T-helper 2 cell treated with Interferon-gamma antibody and Interleukin-4, amounts not matched to agents 5 μg/mL and 100 μg/mL, for 36 hours (primary cell): ENCODE data around the gene TTC17.

Experiments used
- DNase-seq: peaks from one replicate; pipeline ENCODE4 v3.0.0; 2021; ENCODE audit warnings: low spot score
- H3K27ac Mint-ChIP-seq: one replicate; pipeline ENCODE4 v1.8.0; 2021; ENCODE audit warnings: mild to moderate bottlenecking, mixed read lengths
- H3K27me3 Mint-ChIP-seq: one replicate; pipeline ENCODE4 v1.8.0; 2021; ENCODE audit warnings: low read depth, mixed read lengths
- H3K36me3 Mint-ChIP-seq: one replicate; pipeline ENCODE4 v1.8.0; 2021; ENCODE audit warnings: low read depth, mixed read lengths
- H3K4me1 Mint-ChIP-seq: one replicate; pipeline ENCODE4 v1.8.0; 2021; ENCODE audit warnings: low read depth, mixed read lengths
- H3K4me3 Mint-ChIP-seq: one replicate; pipeline ENCODE4 v1.8.0; 2022; ENCODE audit warnings: mild to moderate bottlenecking, moderate library complexity, mixed read lengths
- H3K9me3 Mint-ChIP-seq: one replicate; pipeline ENCODE4 v1.8.0; 2021; ENCODE audit warnings: mixed read lengths

Gene TTC17

DNA sequence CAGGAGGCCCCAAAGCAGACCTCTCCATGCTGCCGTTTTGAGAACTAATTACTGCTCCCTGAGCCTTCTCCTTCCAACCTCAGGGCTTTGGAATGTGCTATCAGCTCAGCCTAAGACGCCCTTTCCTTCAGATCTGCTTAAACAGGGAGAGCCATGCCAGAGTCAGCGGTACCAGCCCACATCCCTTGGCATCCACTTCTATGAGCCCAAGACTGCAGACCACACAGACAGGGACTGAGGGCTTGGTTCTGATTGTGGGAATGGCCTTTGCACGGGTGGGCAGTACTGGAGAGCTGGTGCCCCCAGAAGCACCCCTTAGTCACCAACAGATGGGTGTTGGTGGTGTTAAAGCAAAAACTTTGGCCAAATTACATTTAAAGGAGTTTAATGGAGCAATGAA, 146.5 kb downstream of the TTC17 start:
- DNase-seq, result no peak
- H3K9me3 Mint-ChIP-seq, result no peaks in the 10 kb centered on the region
- peaks cover 6% of the 10 kb centered on the region for H3K27me3 Mint-ChIP-seq
- H3K36me3 Mint-ChIP-seq, result no peaks in the 10 kb centered on the region
- H3K4me1 Mint-ChIP-seq, result peaks cover 11% of the 10 kb centered on the region
- no peak overlapping the region for H3K4me3 Mint-ChIP-seq
- no peak overlapping the region for H3K27ac Mint-ChIP-seq

DNA sequence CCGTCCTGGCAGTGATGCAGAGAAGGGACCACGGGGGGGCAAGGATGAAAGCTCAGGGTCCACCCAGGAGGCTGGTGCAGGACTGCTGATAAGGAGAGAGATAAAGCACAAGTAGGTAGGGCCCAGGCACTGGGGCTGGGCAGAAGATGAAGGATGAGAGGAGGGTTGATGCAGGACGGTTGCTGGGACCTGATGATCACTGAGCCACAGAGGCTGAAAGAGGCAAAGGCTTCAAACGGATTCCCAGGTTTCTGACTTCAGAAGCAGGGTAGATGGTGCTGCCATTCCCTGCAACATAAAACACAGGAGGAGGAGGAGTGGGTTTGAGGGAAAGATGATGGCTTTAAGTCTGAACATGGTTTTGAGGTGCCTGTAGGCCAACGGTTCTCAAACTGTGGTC, 148.5 kb downstream of the TTC17 start:
- Mint-ChIP-seq H3K36me3 (no peaks in the 10 kb centered on the region), H3K4me3 (no peak overlapping the region), H3K9me3 (no peaks in the 10 kb centered on the region), H3K4me1 (peaks cover 11% of the 10 kb centered on the region), H3K27ac (no peak overlapping the region), H3K27me3 (peaks cover 3% of the 10 kb centered on the region)
- DNase-seq, result no peak

DNA sequence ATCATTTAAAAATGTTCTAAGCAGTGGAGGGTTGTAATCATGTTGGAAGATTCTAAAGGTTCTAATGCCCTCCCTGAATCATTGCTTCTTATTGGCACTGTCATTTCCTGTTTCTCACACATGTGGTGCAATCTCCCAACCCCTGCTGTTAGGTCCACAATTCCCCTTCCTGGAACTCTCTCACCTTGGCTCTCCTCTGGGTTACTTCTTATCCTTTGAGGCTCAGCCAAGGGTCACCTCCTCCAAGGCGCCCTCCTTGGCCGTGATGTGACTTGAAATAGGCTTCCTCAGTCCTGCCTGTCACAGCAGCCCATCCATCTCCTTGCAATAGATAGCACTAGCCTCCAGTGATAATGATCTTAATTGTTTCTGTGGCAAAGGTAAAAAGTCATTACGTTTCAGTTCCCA, 149.8 kb downstream of the TTC17 start:
- H3K27ac Mint-ChIP-seq, result no peak overlapping the region
- no peaks in the 10 kb centered on the region for H3K36me3 Mint-ChIP-seq
- H3K9me3 Mint-ChIP-seq, result no peaks in the 10 kb centered on the region
- DNase-seq, result no peak
- peaks cover 3% of the 10 kb centered on the region for H3K27me3 Mint-ChIP-seq
- peaks cover 11% of the 10 kb centered on the region for H3K4me1 Mint-ChIP-seq
- no peak overlapping the region for H3K4me3 Mint-ChIP-seq

- Mint-ChIP-seq H3K4me3 (no peak overlapping the region), H3K36me3 (no peaks in the 10 kb centered on the region), H3K9me3 (no peaks in the 10 kb centered on the region), H3K4me1 (peaks cover 11% of the 10 kb centered on the region), H3K27ac (no peak overlapping the region), H3K27me3 (peaks cover 3% of the 10 kb centered on the region)
- DNase-seq, result no peak
Observed at GRCh38 chr11:43511959-43512358, 153.2 kb downstream of the TTC17 start.

GRCh38 chr11:43515090-43515489, 156.4 kb downstream of the TTC17 start:
- Mint-ChIP-seq H3K4me3 (no peak overlapping the region), H3K4me1 (no peaks in the 10 kb centered on the region), H3K36me3 (no peaks in the 10 kb centered on the region), H3K27me3 (peaks cover 3% of the 10 kb centered on the region), H3K9me3 (peaks cover under 1% of the 10 kb centered on the region), H3K27ac (no peak overlapping the region)
- DNase-seq, result no peak

DNA sequence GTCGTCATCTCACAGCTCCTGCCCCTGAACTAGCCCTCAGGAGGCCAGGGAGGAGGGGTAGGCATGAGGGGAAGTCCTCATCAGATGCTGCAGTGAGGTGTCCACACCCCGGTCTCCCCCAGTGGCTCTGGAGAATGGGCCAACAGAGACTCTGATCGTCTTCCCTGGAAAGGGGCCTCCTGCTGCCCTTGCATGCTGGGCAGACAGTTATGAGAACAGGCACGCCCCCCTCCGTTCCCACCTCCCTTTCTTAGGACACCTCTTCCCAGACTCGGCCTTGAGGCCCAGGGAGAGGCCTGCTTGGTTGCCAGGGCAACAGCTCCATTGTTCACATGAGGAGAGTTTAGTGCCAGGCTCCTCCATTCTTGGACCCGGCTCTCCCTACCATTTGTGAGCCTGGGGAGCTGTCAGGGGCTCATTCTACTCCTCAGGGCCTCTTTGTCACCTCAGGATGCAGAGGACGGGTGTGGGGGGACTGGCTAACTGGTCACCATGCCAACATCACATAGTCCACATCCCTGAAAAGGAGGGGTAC, 157.7 kb downstream of the TTC17 start:
- Mint-ChIP-seq H3K27me3 (no peaks in the 10 kb centered on the region), H3K4me3 (no peak overlapping the region), H3K4me1 (no peaks in the 10 kb centered on the region), H3K27ac (no peak overlapping the region), H3K9me3 (peaks cover 14% of the 10 kb centered on the region), H3K36me3 (no peaks in the 10 kb centered on the region)
- no peak for DNase-seq

DNA sequence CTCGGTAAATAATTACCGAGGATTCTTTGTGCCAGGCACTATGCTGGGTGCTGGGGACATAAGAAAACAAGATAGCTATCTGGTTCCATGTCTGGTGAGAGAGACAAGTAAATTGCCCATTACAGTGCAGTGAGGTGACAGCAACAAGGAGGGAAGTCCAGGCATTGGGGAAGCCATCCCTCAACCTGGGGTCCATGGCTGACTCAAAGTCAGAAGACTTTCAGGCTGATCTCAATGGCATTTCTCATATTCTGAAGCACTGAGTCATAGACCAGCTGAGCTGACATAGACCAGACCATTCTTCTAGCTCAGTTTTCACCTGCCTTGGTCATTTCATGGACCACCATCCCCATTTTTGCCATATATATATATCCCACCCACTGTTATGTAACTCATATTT, 158.8 kb downstream of the TTC17 start:
- Mint-ChIP-seq H3K4me1 (no peaks in the 10 kb centered on the region), H3K27me3 (no peaks in the 10 kb centered on the region), H3K36me3 (no peaks in the 10 kb centered on the region), H3K9me3 (peaks cover 14% of the 10 kb centered on the region), H3K4me3 (no peak overlapping the region), H3K27ac (no peak overlapping the region)
- DNase-seq, result no peak

- Mint-ChIP-seq H3K4me1 (no peaks in the 10 kb centered on the region), H3K4me3 (no peak overlapping the region), H3K36me3 (no peaks in the 10 kb centered on the region), H3K27me3 (no peaks in the 10 kb centered on the region), H3K27ac (no peak overlapping the region), H3K9me3 (peaks cover 14% of the 10 kb centered on the region)
- DNase-seq, result no peak
Observed at GRCh38 chr11:43518408-43519160, 159.9 kb downstream of the TTC17 start.

DNA sequence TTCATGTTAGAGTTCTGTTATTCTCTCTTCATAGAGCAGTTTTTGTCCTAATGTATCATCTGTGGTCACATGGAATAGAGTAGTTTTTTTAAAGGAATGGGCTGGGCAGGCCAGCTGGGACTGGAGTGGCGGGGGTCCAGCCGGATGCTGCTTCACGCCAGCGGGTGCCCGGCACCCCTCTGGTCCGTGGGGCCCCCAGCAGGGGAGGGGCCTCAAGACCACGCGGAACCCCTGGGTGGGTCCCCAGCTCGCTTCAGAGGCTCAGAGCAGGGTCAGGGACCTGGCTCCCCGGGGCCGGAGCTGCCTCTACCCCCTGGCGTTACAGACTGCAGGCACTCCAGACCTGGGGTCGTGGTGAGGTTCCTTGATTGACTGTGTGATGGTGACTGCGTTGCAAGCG, 162.8 kb downstream of the TTC17 start:
- Mint-ChIP-seq H3K36me3 (no peaks in the 10 kb centered on the region), H3K27me3 (no peaks in the 10 kb centered on the region), H3K27ac (no peak overlapping the region), H3K4me3 (no peak overlapping the region), H3K4me1 (no peaks in the 10 kb centered on the region), H3K9me3 (peaks cover 14% of the 10 kb centered on the region)
- no peak for DNase-seq

DNA sequence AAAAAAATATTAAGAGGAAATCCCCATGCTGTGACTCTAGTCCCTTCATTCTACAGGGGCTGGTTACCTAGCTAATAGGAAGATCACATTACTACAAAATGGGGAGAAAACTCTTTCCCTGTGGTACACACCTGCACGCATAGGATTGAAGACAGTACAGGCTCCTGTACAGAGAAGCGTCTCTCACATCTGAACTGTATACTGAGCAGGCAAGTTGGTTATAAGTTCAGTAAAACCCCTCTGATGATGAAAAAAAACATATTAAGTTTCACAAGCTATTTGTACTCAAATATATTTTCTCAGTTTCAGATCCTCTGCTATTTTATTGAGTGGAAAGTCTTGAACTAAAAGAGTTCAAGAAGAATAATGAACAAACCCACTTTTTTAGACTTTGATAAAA, 164.9 kb downstream of the TTC17 start:
- Mint-ChIP-seq H3K27me3 (no peaks in the 10 kb centered on the region), H3K4me1 (no peaks in the 10 kb centered on the region), H3K4me3 (no peak overlapping the region), H3K27ac (no peak overlapping the region), H3K36me3 (no peaks in the 10 kb centered on the region), H3K9me3 (peaks cover 14% of the 10 kb centered on the region)
- no peak for DNase-seq

DNA sequence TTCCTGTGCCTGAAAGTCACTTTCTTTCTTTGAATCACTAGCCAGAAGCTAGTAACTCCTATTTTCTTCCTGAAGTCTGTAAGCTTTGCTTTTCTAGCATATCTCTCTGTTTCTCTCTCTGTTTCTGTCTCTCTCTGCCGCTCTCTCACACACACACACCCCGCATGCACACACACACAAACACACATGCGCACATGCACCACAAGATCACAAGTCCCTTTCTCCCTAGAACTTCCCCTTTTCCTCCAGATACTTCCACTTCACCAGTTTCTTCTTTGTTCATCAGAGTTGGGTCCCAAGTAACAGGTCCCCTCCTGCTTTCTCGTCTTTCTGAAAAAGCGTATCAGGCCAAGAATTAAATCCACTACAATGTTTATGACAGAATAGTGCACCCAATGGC, 173.3 kb downstream of the TTC17 start:
- H3K9me3 Mint-ChIP-seq, result no peaks in the 10 kb centered on the region
- no peaks in the 10 kb centered on the region for H3K36me3 Mint-ChIP-seq
- no peaks in the 10 kb centered on the region for H3K4me1 Mint-ChIP-seq

GRCh38 chr11:43537833-43538615, 179.3 kb downstream of the TTC17 start:
- no peaks in the 10 kb centered on the region for H3K36me3 Mint-ChIP-seq
- peaks cover 22% of the 10 kb centered on the region for H3K27me3 Mint-ChIP-seq
- no peak overlapping the region for H3K4me3 Mint-ChIP-seq
- DNase-seq, result no peak
- no peak overlapping the region for H3K27ac Mint-ChIP-seq
- H3K4me1 Mint-ChIP-seq, result no peaks in the 10 kb centered on the region
- H3K9me3 Mint-ChIP-seq, result no peaks in the 10 kb centered on the region

More for the DNA sequence above, 173.3 kb downstream of the TTC17 start:
- Mint-ChIP-seq H3K27ac (no peak overlapping the region), H3K4me3 (no peak overlapping the region), H3K27me3 (peaks cover 5% of the 10 kb centered on the region)
- DNase-seq, result no peak

- H3K4me1 Mint-ChIP-seq, result no peaks in the 10 kb centered on the region
- H3K27me3 Mint-ChIP-seq, result peaks cover 28% of the 10 kb centered on the region
- no peak overlapping the region for H3K4me3 Mint-ChIP-seq
- H3K36me3 Mint-ChIP-seq, result no peaks in the 10 kb centered on the region
- no peaks in the 10 kb centered on the region for H3K9me3 Mint-ChIP-seq
- no peak for DNase-seq
- no peak overlapping the region for H3K27ac Mint-ChIP-seq
Observed at GRCh38 chr11:43541993-43542392, 183.3 kb downstream of the TTC17 start.
